ENCODE measurements around the gene LYPLAL1. TPM values are rescaled to one million over a fixed set of nuclear protein-coding genes. Genes with fewer than 3 reads are reported as not detected.

Gene LYPLAL1
- total RNA-seq, 1 experiment from 2014 or later, result 21.1 TPM

GRCh38 chr1:219143735-219144134 lies 29.9 kb upstream of the LYPLAL1 start:
- H3K4me3 Mint-ChIP-seq, result no peak overlapping the region
- Histone ChIP-seq H3K18ac (ENCODE audit: insufficient read length, low read depth, low read length) (no peak overlapping the region), H2AFZ (ENCODE audit: low read length) (no peak overlapping the region), H3K4me1 (ENCODE audit: insufficient read depth, low read length) (0 out of 2 replicates have a peak, but pooled peaks cover 2% of the 10 kb centered on the region), H3K56ac (ENCODE audit: insufficient read length, low read depth, low read length) (no peak overlapping the region), H3T11ph (ENCODE audit: low read length) (no peak overlapping the region), H2AK5ac (ENCODE audit: insufficient read length, low read length) (no peak overlapping the region), H2BK20ac (ENCODE audit: low read depth, low read length, poor library complexity, severe bottlenecking) (no peak overlapping the region), H3K14ac (ENCODE audit: insufficient read depth, low read length) (no peak overlapping the region), H3K4ac (ENCODE audit: low read depth, low read length) (no peak overlapping the region), H3K4me2 (ENCODE audit: insufficient read depth, insufficient read length, low read length) (no peak overlapping the region), H3K23me2 (ENCODE audit: insufficient read length, low read depth, low read length, poor library complexity, severe bottlenecking) (no peaks in the 10 kb centered on the region), H3K23ac (ENCODE audit: insufficient read length, low read depth, low read length) (no peak overlapping the region), H4K5ac (ENCODE audit: insufficient read length, low read depth, low read length) (no peak overlapping the region), H2BK120ac (ENCODE audit: low read depth, low read length, poor library complexity, severe bottlenecking) (no peak overlapping the region), H3K79me1 (ENCODE audit: insufficient read depth, low read depth, low read length, poor library complexity, severe bottlenecking) (no peaks in the 10 kb centered on the region), H2BK5ac (ENCODE audit: insufficient read length, low read length) (no peak overlapping the region), H4K20me1 (ENCODE audit: control insufficient read depth, insufficient read depth, insufficient read length) (no peaks in the 10 kb centered on the region), H3K27me3 (ENCODE audit: insufficient read depth, low read length) (no peaks in the 10 kb centered on the region), H2BK15ac (ENCODE audit: low read depth, low read length) (no peak overlapping the region), H3K9ac (ENCODE audit: extremely low read depth, insufficient read length, low read length) (no peak overlapping the region), H4K8ac (replicated peaks; ENCODE audit: insufficient read length, low read depth, low read length) (no peak overlapping the region), H4K91ac (ENCODE audit: insufficient read length, low read depth, low read length) (no peak overlapping the region), H2BK12ac (ENCODE audit: insufficient read length, low read depth, low read length) (no peak overlapping the region), H3K27ac (ENCODE audit: insufficient read length, low read depth, low read length) (no peak overlapping the region), H3K79me2 (ENCODE audit: insufficient read depth, low read length) (no peaks in the 10 kb centered on the region), H3K9me3 (ENCODE audit: control insufficient read depth, low read depth, low read length) (no peaks in the 10 kb centered on the region)
- no peaks in the 10 kb centered on the region for H3K27me3 Mint-ChIP-seq (ENCODE audit: low read depth)
- no peaks in the 10 kb centered on the region for H3K9me3 Mint-ChIP-seq
- WGBS (ENCODE audit: extremely low coverage, insufficient read length, low lambda C conversion rate), result no CpG with 5 or more reads among the region's 1 CpG
- H3K36me3 Mint-ChIP-seq (ENCODE audit: insufficient read depth in 1 of 3, low read depth in 3 of 3), result no peaks in the 10 kb centered on the region
- no peak for DNase-seq
- no peak for TF ChIP-seq CTCF (conservative IDR thresholded peaks at IDR 0.05)
- H3K27ac Mint-ChIP-seq, result no peak overlapping the region
- peaks cover 6% of the 10 kb centered on the region in 2 experiments; a peak in 2 of 4 replicates for H3K4me1 Mint-ChIP-seq
